HEK293T (cell line): ENCODE measurements around the gene ABTB1.

Experiments used
- ELF4 ChIP-seq: fragments of 450-650 bp; IDR thresholded peaks from 2 replicates; pipeline ENCODE4 v1.6.1; 2017; ENCODE audit warnings: antibody characterized with exemption
- FOXA1 ChIP-seq: fragments of 450-650 bp; IDR thresholded peaks from 2 replicates; pipeline ENCODE4 v1.6.1; 2016; ENCODE audit warnings: mild to moderate bottlenecking
- FOXM1 ChIP-seq: fragments of 450-650 bp; IDR thresholded peaks from 2 replicates; pipeline ENCODE4 v1.6.1; 2017; ENCODE audit warnings: mild to moderate bottlenecking, borderline replicate concordance

- TF ChIP-seq FOXA1 (no peak), FOXM1 (no peak), ELF4 (no peak)
Measured at GRCh38 chr3:127700406-127700805, 27.7 kb downstream of the ABTB1 start.
